Endothelial cell of umbilical vein (primary cell): ENCODE measurements around the gene SIGMAR1. TPM values are rescaled to one million over a fixed set of nuclear protein-coding genes. Genes with fewer than 3 reads are reported as not detected.

Experiments used
- BruUV-seq: library from RNA; stranded (reverse); fragments of 400-500 nt; replicated peaks from 2 replicates; lab custom pipeline; 2021; lab: Mats Ljungman, UMichigan
- CTCF ChIA-PET: fragments of 300-600, 350-600 bp; sonication (Branson Sonifier 250); formaldehyde crosslinking; loops from one replicate; lab custom pipeline; 2021; ENCODE audit warnings: antibody characterized with exemption, inconsistent platforms; lab: Charles Lee
- POLR2A ChIA-PET: fragments of 300-600, 350-600 bp; sonication (Branson Sonifier 250); formaldehyde crosslinking; loops from one replicate; lab custom pipeline; 2021; ENCODE audit warnings: antibody characterized with exemption, inconsistent platforms; lab: Charles Lee
- DNase-seq: peaks from one replicate; pipeline ENCODE4 v3.0.0-alpha.2; 2011; ENCODE audit warnings: low read depth, low spot score
- FAIRE-seq: peaks from 2 replicates; lab custom pipeline; 2011; peaks lifted over from hg19 to GRCh38; lab: Jason Lieb, UNC
- H2AFZ ChIP-seq: 2 replicates; pipeline ENCODE4 v1.6.0; 2012; ENCODE audit warnings: low read depth, low read length, control low read depth, inconsistent platforms
- H3K27ac ChIP-seq: 2 replicates; pipeline ENCODE4 v1.5.1; 2011; ENCODE audit warnings: low read depth, mild to moderate bottlenecking, control low read depth, low read length, moderate library complexity; ENCODE audit not compliant: insufficient read depth
- H3K27me3 ChIP-seq, 2 experiments: 2 replicates each; pipeline versions ENCODE4 v1.6.0 to v1.6.1; 2011; ENCODE audit warnings: low read length in 2 of 2, mixed read lengths in 1 of 2; ENCODE audit not compliant: control insufficient read depth in 2 of 2, insufficient read depth in 2 of 2
- H3K36me3 ChIP-seq, 2 experiments: 2 replicates in 1 of 2; 3 replicates in 1 of 2; pipeline ENCODE4 v1.5.1; 2011; ENCODE audit warnings: low read length in 2 of 2, mild to moderate bottlenecking in 1 of 2, moderate library complexity in 1 of 2; ENCODE audit not compliant: control insufficient read depth in 2 of 2, insufficient read depth in 2 of 2; ENCODE audit errors: extremely low read depth in 1 of 2
- H3K4me1 ChIP-seq: 3 replicates; pipeline ENCODE4 v1.5.1; 2011; ENCODE audit warnings: mild to moderate bottlenecking, low read length; ENCODE audit not compliant: control insufficient read depth, insufficient read depth; ENCODE audit errors: extremely low read depth
- H3K4me2 ChIP-seq: 2 replicates; pipeline ENCODE4 v1.6.1; 2011; ENCODE audit warnings: low read length, control low read depth, mixed read lengths; ENCODE audit not compliant: insufficient read depth
- H3K4me3 ChIP-seq, 3 experiments: fragments of 200-600 bp in 1 of 3; sonication (generic), shearing (Covaris generic) in 1 of 3; replicated peaks in 1 of 3; 2 replicates each; pipeline ENCODE4 v1.5.1; 2011 to 2016; ENCODE audit warnings: control low read depth in 3 of 3, low read length in 3 of 3, mild to moderate bottlenecking in 2 of 3, inconsistent platforms in 1 of 3, low read depth in 1 of 3, moderate library complexity in 1 of 3; ENCODE audit not compliant: insufficient read depth in 1 of 3
- H3K79me2 ChIP-seq: 2 replicates; pipeline ENCODE4 v1.6.0; 2012; ENCODE audit warnings: low read length, inconsistent platforms; ENCODE audit not compliant: control insufficient read depth, insufficient read depth
- H3K9ac ChIP-seq: replicated peaks from 2 replicates; pipeline ENCODE3; 2011; ENCODE audit warnings: low read length, control low read depth; ENCODE audit not compliant: insufficient read depth; ENCODE audit errors: extremely low read depth
- H3K9me1 ChIP-seq: replicated peaks from 3 replicates; pipeline ENCODE4 v1.6.0; 2011; ENCODE audit warnings: mild to moderate bottlenecking, low read length; ENCODE audit not compliant: control insufficient read depth, insufficient read depth; ENCODE audit errors: extremely low read depth
- H3K9me3 ChIP-seq: replicated peaks from 2 replicates; pipeline ENCODE4 v1.5.1; 2012; ENCODE audit warnings: low read length, inconsistent platforms; ENCODE audit not compliant: control insufficient read depth, insufficient read depth
- H4K20me1 ChIP-seq: replicated peaks from 2 replicates; pipeline ENCODE3; 2011; ENCODE audit warnings: mild to moderate bottlenecking, low read length; ENCODE audit not compliant: control insufficient read depth, insufficient read depth; ENCODE audit errors: extremely low read depth
- EZH2 ChIP-seq: IDR thresholded peaks from 2 replicates; pipeline ENCODE4 v1.6.1; 2012; ENCODE audit warnings: borderline replicate concordance, low read depth, mild to moderate bottlenecking, moderate library complexity, low read length, inconsistent platforms; ENCODE audit not compliant: severe bottlenecking
- FOS ChIP-seq: IDR thresholded peaks from 2 replicates; pipeline ENCODE4 v1.6.1; 2011; ENCODE audit warnings: mild to moderate bottlenecking, low read length, moderate library complexity, borderline replicate concordance; ENCODE audit not compliant: insufficient read depth
- GATA2 ChIP-seq: IDR thresholded peaks from 2 replicates; pipeline ENCODE4 v1.7.0; 2011; ENCODE audit warnings: low read depth, mild to moderate bottlenecking, moderate library complexity, mixed read lengths, low read length; ENCODE audit not compliant: insufficient read length, insufficient read depth
- JUN ChIP-seq: IDR thresholded peaks from 2 replicates; pipeline ENCODE4 v1.6.1; 2011; ENCODE audit warnings: borderline replicate concordance, low read depth; ENCODE audit not compliant: insufficient read length, insufficient read depth
- MAX ChIP-seq: IDR thresholded peaks from 2 replicates; pipeline ENCODE4 v1.6.1; 2011; ENCODE audit not compliant: insufficient read depth, insufficient read length
- MYC ChIP-seq: IDR thresholded peaks from one replicate; pipeline ENCODE4 v1.6.1; 2011; ENCODE audit warnings: mild to moderate bottlenecking, low read depth, low read length
- POLR2A ChIP-seq: IDR thresholded peaks from 2 replicates; pipeline ENCODE4 v1.6.1; 2012; ENCODE audit warnings: low read depth, mild to moderate bottlenecking, control low read depth, low read length
- POLR2AphosphoS5 ChIP-seq: IDR thresholded peaks from 2 replicates; pipeline ENCODE4 v1.6.1; 2012; ENCODE audit warnings: low read depth, mild to moderate bottlenecking, control low read depth, low read length, moderate library complexity; ENCODE audit not compliant: insufficient read depth
- dilution Hi-C: fragments of 300-500 bp; cut with MboI; formaldehyde crosslinking; loops from one replicate; pipeline ENCODE4 v1.15.0; 2019; ENCODE audit warnings: low sequenced_read_pairs; ENCODE audit not compliant: extremely low pct_ligation_motif_present
- intact Hi-C: fragments of 100-400 bp; cut with micrococcal nuclease; formaldehyde crosslinking; loops from one replicate; pipeline ENCODE4 v1.10.0; 2022
- polyA plus RNA-seq, 4 experiments: library from polyadenylated mRNA; depleted of rRNA in 3 of 4; stranded (reverse) in 3 of 4; unstranded in 1 of 4; fragments of >200 nt; gene quantifications; 2 replicates each; pipeline versions ENCODE4 v1.2.1 to v1.2.3, GENCODE V29; 2011 to 2012; ENCODE audit warnings: missing spikeins in 1 of 4
- total RNA-seq: library from RNA; stranded (reverse); gene quantifications from 2 replicates; pipeline ENCODE4 v1.2.3, GENCODE V29; 2021
- TF ChIP-seq, protein P1 (sequence below), 2 donors: IDR thresholded peaks; 1 replicate in 1 of 2; 2 replicates in 1 of 2; pipeline ENCODE4 v1.5.1; 2011; ENCODE audit warnings: low read length in 2 of 2, mild to moderate bottlenecking in 2 of 2, moderate library complexity in 2 of 2, control low read depth in 1 of 2, inconsistent platforms in 1 of 2, low read depth in 1 of 2; ENCODE audit not compliant: insufficient read depth in 1 of 2; ENCODE audit errors: extremely low read depth in 1 of 2

The SIGMAR1 gene
- total and polyA plus RNA-seq, 2 donors (not counting 3 experiments of a cell fraction or from before 2014, with no cell fraction given): 78.4 to 81.2 TPM

GRCh38 chr9:34684145-34684544 is 46.6 kb upstream of the SIGMAR1 start:
- Histone ChIP-seq H3K9ac (no peak overlapping the region), H3K79me2 (no peaks in the 10 kb centered on the region), H3K4me1 (no peaks in the 10 kb centered on the region), H3K36me3 (no peaks in the 10 kb centered on the region), H3K27ac (no peak overlapping the region), H3K27me3 (peaks cover 2 to 3% of the 10 kb centered on the region in 2 experiments), H3K9me1 (no peaks in the 10 kb centered on the region), H3K4me2 (no peak overlapping the region), H4K20me1 (no peaks in the 10 kb centered on the region), H2AFZ (no peak overlapping the region), H3K4me3 (no peak overlapping the region), H3K9me3 (no peaks in the 10 kb centered on the region)
- ChIA-PET POLR2A (no interaction called here), CTCF (interaction anchor here (1.3 kb wide), 1 partner anchor 18 kb away, joined by 4 read pairs; no protein-coding TSS in a partner anchor)
- intact Hi-C loops: no loop called here
- dilution Hi-C loops: no loop called here
- TF ChIP-seq POLR2A (no peak), EZH2 (no peak), POLR2AphosphoS5 (no peak), GATA2 (no peak), MAX (no peak), MYC (no peak), JUN (no peak), FOS (no peak)
- TF ChIP-seq, protein P1, sequence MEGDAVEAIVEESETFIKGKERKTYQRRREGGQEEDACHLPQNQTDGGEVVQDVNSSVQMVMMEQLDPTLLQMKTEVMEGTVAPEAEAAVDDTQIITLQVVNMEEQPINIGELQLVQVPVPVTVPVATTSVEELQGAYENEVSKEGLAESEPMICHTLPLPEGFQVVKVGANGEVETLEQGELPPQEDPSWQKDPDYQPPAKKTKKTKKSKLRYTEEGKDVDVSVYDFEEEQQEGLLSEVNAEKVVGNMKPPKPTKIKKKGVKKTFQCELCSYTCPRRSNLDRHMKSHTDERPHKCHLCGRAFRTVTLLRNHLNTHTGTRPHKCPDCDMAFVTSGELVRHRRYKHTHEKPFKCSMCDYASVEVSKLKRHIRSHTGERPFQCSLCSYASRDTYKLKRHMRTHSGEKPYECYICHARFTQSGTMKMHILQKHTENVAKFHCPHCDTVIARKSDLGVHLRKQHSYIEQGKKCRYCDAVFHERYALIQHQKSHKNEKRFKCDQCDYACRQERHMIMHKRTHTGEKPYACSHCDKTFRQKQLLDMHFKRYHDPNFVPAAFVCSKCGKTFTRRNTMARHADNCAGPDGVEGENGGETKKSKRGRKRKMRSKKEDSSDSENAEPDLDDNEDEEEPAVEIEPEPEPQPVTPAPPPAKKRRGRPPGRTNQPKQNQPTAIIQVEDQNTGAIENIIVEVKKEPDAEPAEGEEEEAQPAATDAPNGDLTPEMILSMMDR (IDR thresholded peaks at IDR 0.05; ENCODE audit: extremely low read depth in 1 of 2, insufficient read depth in 1 of 2, low read depth in 1 of 2, low read length in 2 of 2): no peak
- BruUV-seq: no TSS peak
- FAIRE-seq (no peak), DNase-seq (no peak)
